Measurements from ENCODE around the gene FDXACB1.

The FDXACB1 gene

DNA sequence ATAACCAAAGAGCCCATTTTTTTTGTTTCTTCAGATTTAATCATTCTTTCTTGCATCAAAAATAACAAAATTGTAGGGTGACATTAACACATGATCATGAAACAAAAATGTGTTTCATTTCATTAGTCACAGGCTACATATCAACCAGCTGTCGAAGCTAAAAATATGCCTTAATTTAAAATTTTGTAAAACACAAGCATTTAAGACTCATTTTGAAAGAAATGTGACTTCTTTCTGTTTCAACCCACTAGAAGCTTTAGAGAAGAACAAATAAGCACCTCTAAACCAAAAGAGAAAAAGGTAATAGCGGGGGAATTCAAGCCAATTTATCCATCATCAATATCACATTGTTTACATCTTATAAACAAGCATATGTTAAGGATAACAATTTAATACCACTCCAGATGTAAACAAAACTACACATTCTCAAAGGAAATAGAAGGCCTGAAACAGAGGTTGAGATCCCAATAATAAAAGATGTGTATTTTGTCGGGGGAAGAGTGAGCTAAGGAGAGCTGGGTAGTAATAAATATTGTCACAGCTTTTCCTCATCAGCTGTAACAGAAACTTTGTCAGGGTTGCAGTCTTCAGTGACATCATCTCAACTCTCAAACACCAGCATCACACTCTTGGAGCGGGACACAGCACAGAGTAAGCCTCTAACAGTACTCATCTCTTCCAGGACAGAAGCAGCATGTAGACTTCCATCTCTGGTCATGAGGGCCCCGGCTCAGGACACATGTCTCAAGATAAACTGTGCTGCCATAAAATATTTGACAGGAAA, 49.6 kb downstream of the FDXACB1 start:
- no peak overlapping the region for H3K4me3 ChIP-seq (replicated peaks; ENCODE audit: low read depth, low read length)
- no peak for DNase-seq (ENCODE audit: low read depth)
- TF ChIP-seq, protein P1, sequence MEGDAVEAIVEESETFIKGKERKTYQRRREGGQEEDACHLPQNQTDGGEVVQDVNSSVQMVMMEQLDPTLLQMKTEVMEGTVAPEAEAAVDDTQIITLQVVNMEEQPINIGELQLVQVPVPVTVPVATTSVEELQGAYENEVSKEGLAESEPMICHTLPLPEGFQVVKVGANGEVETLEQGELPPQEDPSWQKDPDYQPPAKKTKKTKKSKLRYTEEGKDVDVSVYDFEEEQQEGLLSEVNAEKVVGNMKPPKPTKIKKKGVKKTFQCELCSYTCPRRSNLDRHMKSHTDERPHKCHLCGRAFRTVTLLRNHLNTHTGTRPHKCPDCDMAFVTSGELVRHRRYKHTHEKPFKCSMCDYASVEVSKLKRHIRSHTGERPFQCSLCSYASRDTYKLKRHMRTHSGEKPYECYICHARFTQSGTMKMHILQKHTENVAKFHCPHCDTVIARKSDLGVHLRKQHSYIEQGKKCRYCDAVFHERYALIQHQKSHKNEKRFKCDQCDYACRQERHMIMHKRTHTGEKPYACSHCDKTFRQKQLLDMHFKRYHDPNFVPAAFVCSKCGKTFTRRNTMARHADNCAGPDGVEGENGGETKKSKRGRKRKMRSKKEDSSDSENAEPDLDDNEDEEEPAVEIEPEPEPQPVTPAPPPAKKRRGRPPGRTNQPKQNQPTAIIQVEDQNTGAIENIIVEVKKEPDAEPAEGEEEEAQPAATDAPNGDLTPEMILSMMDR (IDR thresholded peaks at IDR 0.05; ENCODE audit: low read length, missing control alignments), result no peak

DNA sequence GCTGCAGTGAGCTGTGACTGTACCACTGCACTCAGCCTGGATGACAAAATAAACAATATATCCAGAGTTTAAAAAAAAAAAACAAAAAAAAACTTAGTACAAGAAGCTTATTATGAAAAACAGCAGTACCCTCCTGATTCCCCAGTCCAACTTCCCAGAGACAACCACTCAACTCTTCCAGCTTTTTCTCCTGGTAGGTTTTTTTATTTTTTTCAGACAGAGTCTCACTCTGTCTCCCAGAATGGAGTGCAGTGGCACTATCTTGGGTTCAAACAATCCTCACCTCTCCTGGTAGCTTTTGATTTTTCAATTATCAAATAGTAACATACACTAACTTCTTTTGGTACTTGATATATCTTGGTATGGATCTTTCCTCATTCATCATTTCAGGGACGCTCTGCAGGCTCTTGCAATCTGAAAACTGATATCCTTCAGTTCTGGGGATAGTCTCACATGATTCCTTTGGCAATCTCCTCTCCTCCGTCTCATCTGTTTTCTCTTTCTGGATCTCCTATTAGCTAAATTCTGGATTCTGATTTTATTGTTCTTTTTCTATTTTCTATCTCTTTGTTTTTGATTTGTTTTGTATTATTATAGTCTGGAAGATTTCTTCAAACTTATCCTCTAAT, 52.5 kb downstream of the FDXACB1 start:
- TF ChIP-seq, protein P1 (IDR thresholded peaks at IDR 0.05; ENCODE audit: low read length, missing control alignments), result no peak
- no peak for DNase-seq (ENCODE audit: low read depth)
- H3K4me3 ChIP-seq (replicated peaks; ENCODE audit: low read depth, low read length), result no peak overlapping the region
